SK-N-SH (cell line): Measurements from ENCODE around the gene GLS. TPM values are rescaled to one million over a fixed set of nuclear protein-coding genes. Genes with fewer than 3 reads are reported as not detected.

Experiments
- CTCF ChIA-PET: fragments of 300-600, 350-600 bp; formaldehyde crosslinking; extraction: SDS; loops from one replicate; lab custom pipeline; 2021; lab: Yijun Ruan, JAX
- POLR2A ChIA-PET: fragments of 350-600 bp; sonication (Branson Sonifier 250); formaldehyde crosslinking; extraction: SDS; loops from one replicate; lab custom pipeline; 2020; ENCODE audit warnings: antibody characterized with exemption, inconsistent platforms; lab: Yijun Ruan, JAX
- DNase-seq: peaks from one replicate; pipeline ENCODE4 v3.0.0; 2012
- H2AFZ ChIP-seq: fragments of 200-600 bp; sonication (generic); 2 replicates; pipeline ENCODE4 v1.8.1; 2016; ENCODE audit warnings: antibody characterized with exemption, mild to moderate bottlenecking, low read depth
- H3F3A ChIP-seq: fragments of 200-600 bp; sonication (generic); replicated peaks from 2 replicates; pipeline ENCODE3; 2016; ENCODE audit warnings: antibody characterized with exemption, mild to moderate bottlenecking; ENCODE audit not compliant: insufficient read depth
- H3K27ac ChIP-seq, 2 experiments: fragments of 200-500 bp in 1 of 2; fragments of 200-600 bp in 1 of 2; sonication (Bioruptor generic) in 1 of 2; sonication (generic), shearing (Covaris generic) in 1 of 2; 2 replicates each; pipeline versions ENCODE4 v1.5.1 to v1.6.1; 2014 to 2016; ENCODE audit warnings: low read depth in 2 of 2, inconsistent platforms in 1 of 2, low read length in 1 of 2, mild to moderate bottlenecking in 1 of 2, mixed read lengths in 1 of 2
- H3K27me3 ChIP-seq: fragments of 200-600 bp; sonication (generic), shearing (Covaris generic); 2 replicates; pipeline ENCODE4 v1.6.1; 2016; ENCODE audit warnings: mixed run types; ENCODE audit not compliant: insufficient read depth
- H3K36me3 ChIP-seq, 2 experiments: fragments of 200-500 bp in 1 of 2; fragments of 200-600 bp in 1 of 2; sonication (Bioruptor generic) in 1 of 2; sonication (generic) in 1 of 2; replicated peaks in 1 of 2; 2 replicates each; pipeline versions ENCODE3 to v1.5.1; 2014 to 2016; ENCODE audit warnings: low read length in 1 of 2, mild to moderate bottlenecking in 1 of 2; ENCODE audit not compliant: insufficient read depth in 2 of 2, control insufficient read depth in 1 of 2
- H3K4me1 ChIP-seq, 2 experiments: fragments of 200-500 bp in 1 of 2; fragments of 200-600 bp in 1 of 2; sonication (Bioruptor generic) in 1 of 2; sonication (generic), shearing (Covaris generic) in 1 of 2; 2 replicates each; pipeline versions ENCODE4 v1.5.1 to v1.6.1; 2014 to 2016; ENCODE audit warnings: low read depth in 1 of 2, low read length in 1 of 2, mixed run types in 1 of 2; ENCODE audit not compliant: insufficient read depth in 2 of 2, control insufficient read depth in 1 of 2
- H3K4me2 ChIP-seq: fragments of 200-600 bp; sonication (generic), shearing (Covaris generic); 2 replicates; pipeline ENCODE4 v1.6.1; 2017; ENCODE audit warnings: mixed run types
- H3K4me3 ChIP-seq, 2 experiments: fragments of 200-500 bp in 1 of 2; fragments of 200-600 bp in 1 of 2; sonication (Bioruptor generic) in 1 of 2; sonication (generic), shearing (Covaris generic) in 1 of 2; 2 replicates each; pipeline versions ENCODE4 v1.5.1 to v1.8.1; 2014 to 2016; ENCODE audit warnings: low read depth in 2 of 2, inconsistent platforms in 1 of 2, low read length in 1 of 2, mild to moderate bottlenecking in 1 of 2, mixed read lengths in 1 of 2, moderate library complexity in 1 of 2
- H3K79me2 ChIP-seq: fragments of 200-600 bp; sonication (generic); 2 replicates; pipeline ENCODE4 v1.8.1; 2017; ENCODE audit warnings: mild to moderate bottlenecking; ENCODE audit not compliant: insufficient read depth
- H3K9ac ChIP-seq: fragments of 200-600 bp; sonication (generic); 2 replicates; pipeline ENCODE4 v1.6.1; 2017; ENCODE audit warnings: mixed run types
- H3K9me2 ChIP-seq: fragments of 200-600 bp; sonication (generic); 2 replicates; pipeline ENCODE4 v1.6.1; 2017; ENCODE audit warnings: mixed run types
- H3K9me3 ChIP-seq: fragments of 200-600 bp; sonication (generic); 2 replicates; pipeline ENCODE4 v1.6.1; 2017; ENCODE audit warnings: mixed run types, mild to moderate bottlenecking, moderate library complexity
- H4K20me1 ChIP-seq: fragments of 200-600 bp; sonication (generic); 2 replicates; pipeline ENCODE4 v1.6.1; 2017; ENCODE audit warnings: mild to moderate bottlenecking, mixed run types; ENCODE audit not compliant: insufficient read depth
- GABPA ChIP-seq: IDR thresholded peaks from 2 replicates; pipeline ENCODE4 v1.4.0; 2012; ENCODE audit warnings: low read depth, mild to moderate bottlenecking
- RAD21 ChIP-seq: IDR thresholded peaks from 2 replicates; pipeline ENCODE4 v1.6.1; 2012; ENCODE audit warnings: mild to moderate bottlenecking, low read length
- RFX5 ChIP-seq: IDR thresholded peaks from 2 replicates; pipeline ENCODE4 v1.6.1; 2012; ENCODE audit warnings: mild to moderate bottlenecking, improper control_type of control experiment, low read length
- SIN3A ChIP-seq: IDR thresholded peaks from 2 replicates; pipeline ENCODE4 v1.6.1; 2012; ENCODE audit warnings: low read depth, mild to moderate bottlenecking, low read length, moderate library complexity, borderline replicate concordance
- WGBS: methylation state at CpG from one replicate; pipeline ENCODE4 v1.1.6; 2017; ENCODE audit warnings: low lambda C conversion rate; 5-methylcytosine and 5-hydroxymethylcytosine counted together
- polyA plus RNA-seq, 3 experiments: library from polyadenylated mRNA; depleted of rRNA; stranded (reverse); fragments of >200 nt; gene quantifications; 2 replicates each; pipeline ENCODE4 v1.2.3, GENCODE V29; 2012
- TF ChIP-seq, protein P1 (sequence below): IDR thresholded peaks from 2 replicates; pipeline ENCODE4; 2012
- TF ChIP-seq, protein P2 (sequence below): IDR thresholded peaks from 2 replicates; pipeline ENCODE4 v1.4.0; 2012; ENCODE audit warnings: low read depth, borderline replicate concordance
- TF ChIP-seq, protein P3 (sequence below): fragments of 200-600 bp; sonication (generic); IDR thresholded peaks from 2 replicates; pipeline ENCODE4 v1.6.1; 2017; ENCODE audit warnings: antibody characterized with exemption, mild to moderate bottlenecking, moderate library complexity
- TF ChIP-seq, protein P4 (sequence below): IDR thresholded peaks from 2 replicates; pipeline ENCODE4 v1.4.0; 2012; ENCODE audit warnings: low read depth, borderline replicate concordance

GLS gene
- polyA plus RNA-seq, 1 of the 3 experiments (the other 2 are of a cell fraction) = 37.2 TPM

DNA sequence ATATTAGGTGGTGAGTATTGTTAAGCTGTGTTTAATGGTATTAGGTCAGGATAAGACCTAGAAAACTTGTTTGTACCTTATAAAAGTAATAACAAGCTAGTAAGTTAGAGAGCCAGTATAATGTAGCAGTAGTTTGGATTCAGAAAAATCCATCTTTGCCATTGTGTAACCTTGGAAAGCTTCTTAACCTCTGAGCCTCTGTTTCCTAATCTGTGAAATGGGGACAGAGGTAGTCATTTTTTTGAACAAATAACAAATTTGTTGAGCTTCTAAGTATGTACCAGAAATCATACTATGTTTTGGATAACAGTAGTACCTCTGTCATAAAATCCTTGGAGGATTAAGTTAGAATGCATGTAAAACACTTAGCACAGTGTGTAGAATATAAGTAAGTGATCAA is 12.5 kb downstream of the GLS start:
- CTCF ChIA-PET = interaction anchor here (1.0 to 1.6 kb wide), 2 partner anchors 43 to 112 kb away, joined by 3 read pairs; no protein-coding TSS in a partner anchor
- peaks cover 66 to 71% of the 10 kb centered on the region in 2 experiments for H3K36me3 ChIP-seq

DNA sequence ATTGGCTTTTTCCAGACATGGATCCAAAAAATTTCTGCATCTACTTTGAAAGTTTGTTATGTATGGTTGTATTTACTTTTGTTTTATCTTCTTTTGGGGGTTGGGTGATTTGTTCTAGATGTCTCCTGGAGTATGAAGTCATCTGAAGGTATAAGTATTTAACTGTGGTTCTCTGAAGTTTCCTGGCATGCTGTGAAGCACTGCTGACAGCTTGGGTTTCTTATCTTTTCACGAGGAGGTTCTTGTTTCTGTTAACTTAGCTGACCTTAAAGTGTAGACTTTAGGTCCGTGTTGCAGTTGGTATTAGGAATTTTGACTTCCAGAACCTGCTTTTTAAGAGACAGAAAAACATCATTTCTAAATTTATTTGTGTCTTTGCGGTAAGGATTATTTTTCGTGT is 15.9 kb downstream of the GLS start:
- H3F3A ChIP-seq = peaks cover 37% of the 10 kb centered on the region
- TF ChIP-seq RFX5 (no peak), SIN3A (no peak), RAD21 (no peak)
- TF ChIP-seq, protein P1, sequence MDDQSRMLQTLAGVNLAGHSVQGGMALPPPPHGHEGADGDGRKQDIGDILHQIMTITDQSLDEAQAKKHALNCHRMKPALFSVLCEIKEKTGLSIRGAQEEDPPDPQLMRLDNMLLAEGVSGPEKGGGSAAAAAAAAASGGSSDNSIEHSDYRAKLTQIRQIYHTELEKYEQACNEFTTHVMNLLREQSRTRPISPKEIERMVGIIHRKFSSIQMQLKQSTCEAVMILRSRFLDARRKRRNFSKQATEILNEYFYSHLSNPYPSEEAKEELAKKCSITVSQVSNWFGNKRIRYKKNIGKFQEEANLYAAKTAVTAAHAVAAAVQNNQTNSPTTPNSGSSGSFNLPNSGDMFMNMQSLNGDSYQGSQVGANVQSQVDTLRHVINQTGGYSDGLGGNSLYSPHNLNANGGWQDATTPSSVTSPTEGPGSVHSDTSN = no peak
- TF ChIP-seq, protein P2, sequence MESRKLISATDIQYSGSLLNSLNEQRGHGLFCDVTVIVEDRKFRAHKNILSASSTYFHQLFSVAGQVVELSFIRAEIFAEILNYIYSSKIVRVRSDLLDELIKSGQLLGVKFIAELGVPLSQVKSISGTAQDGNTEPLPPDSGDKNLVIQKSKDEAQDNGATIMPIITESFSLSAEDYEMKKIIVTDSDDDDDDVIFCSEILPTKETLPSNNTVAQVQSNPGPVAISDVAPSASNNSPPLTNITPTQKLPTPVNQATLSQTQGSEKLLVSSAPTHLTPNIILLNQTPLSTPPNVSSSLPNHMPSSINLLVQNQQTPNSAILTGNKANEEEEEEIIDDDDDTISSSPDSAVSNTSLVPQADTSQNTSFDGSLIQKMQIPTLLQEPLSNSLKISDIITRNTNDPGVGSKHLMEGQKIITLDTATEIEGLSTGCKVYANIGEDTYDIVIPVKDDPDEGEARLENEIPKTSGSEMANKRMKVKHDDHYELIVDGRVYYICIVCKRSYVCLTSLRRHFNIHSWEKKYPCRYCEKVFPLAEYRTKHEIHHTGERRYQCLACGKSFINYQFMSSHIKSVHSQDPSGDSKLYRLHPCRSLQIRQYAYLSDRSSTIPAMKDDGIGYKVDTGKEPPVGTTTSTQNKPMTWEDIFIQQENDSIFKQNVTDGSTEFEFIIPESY = no peak
- TF ChIP-seq, protein P3, sequence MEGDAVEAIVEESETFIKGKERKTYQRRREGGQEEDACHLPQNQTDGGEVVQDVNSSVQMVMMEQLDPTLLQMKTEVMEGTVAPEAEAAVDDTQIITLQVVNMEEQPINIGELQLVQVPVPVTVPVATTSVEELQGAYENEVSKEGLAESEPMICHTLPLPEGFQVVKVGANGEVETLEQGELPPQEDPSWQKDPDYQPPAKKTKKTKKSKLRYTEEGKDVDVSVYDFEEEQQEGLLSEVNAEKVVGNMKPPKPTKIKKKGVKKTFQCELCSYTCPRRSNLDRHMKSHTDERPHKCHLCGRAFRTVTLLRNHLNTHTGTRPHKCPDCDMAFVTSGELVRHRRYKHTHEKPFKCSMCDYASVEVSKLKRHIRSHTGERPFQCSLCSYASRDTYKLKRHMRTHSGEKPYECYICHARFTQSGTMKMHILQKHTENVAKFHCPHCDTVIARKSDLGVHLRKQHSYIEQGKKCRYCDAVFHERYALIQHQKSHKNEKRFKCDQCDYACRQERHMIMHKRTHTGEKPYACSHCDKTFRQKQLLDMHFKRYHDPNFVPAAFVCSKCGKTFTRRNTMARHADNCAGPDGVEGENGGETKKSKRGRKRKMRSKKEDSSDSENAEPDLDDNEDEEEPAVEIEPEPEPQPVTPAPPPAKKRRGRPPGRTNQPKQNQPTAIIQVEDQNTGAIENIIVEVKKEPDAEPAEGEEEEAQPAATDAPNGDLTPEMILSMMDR = no peak
- CTCF ChIA-PET = no interaction called here
- no peaks in the 10 kb centered on the region for H3K9me2 ChIP-seq
- peaks cover 75 to 84% of the 10 kb centered on the region in 2 experiments for H3K36me3 ChIP-seq
- no peak overlapping the region for H3K27ac ChIP-seq
- peaks cover 96% of the 10 kb centered on the region for H3K79me2 ChIP-seq
- H3K4me1 ChIP-seq = peaks cover 4 to 7% of the 10 kb centered on the region in 2 experiments; a peak in 2 of 4 replicates
- H3K9ac ChIP-seq = no peak overlapping the region
- no peak for DNase-seq
- peaks cover 35% of the 10 kb centered on the region for H4K20me1 ChIP-seq
- no peak overlapping the region for H3K4me2 ChIP-seq
- WGBS = 77% methylated on average over 4 of the region's 4 CpGs
- H3K9me3 ChIP-seq = no peaks in the 10 kb centered on the region
- H2AFZ ChIP-seq = no peak overlapping the region
- no peak overlapping the region for H3K4me3 ChIP-seq
- POLR2A ChIA-PET = no interaction called here
- H3K27me3 ChIP-seq = no peaks in the 10 kb centered on the region

More for the DNA sequence above, 12.5 kb downstream of the GLS start:
- no peak for DNase-seq
- peaks cover 30% of the 10 kb centered on the region for H3F3A ChIP-seq
- H3K9ac ChIP-seq = no peak overlapping the region
- H3K79me2 ChIP-seq = peaks cover 99% of the 10 kb centered on the region
- H3K9me2 ChIP-seq = no peaks in the 10 kb centered on the region
- no peaks in the 10 kb centered on the region for H3K9me3 ChIP-seq
- peak overlapping the region in 1 of 2 experiments; percentile 2; a peak in 1 of 4 replicates for H3K27ac ChIP-seq
- no peaks in the 10 kb centered on the region for H3K27me3 ChIP-seq
- POLR2A ChIA-PET = no interaction called here
- no peak overlapping the region for H3K4me2 ChIP-seq
- peaks cover 7 to 21% of the 10 kb centered on the region in 2 experiments; a peak in 3 of 4 replicates for H3K4me1 ChIP-seq
- H4K20me1 ChIP-seq = peaks cover 65% of the 10 kb centered on the region
- TF ChIP-seq GABPA = no peak
- TF ChIP-seq, protein P4, sequence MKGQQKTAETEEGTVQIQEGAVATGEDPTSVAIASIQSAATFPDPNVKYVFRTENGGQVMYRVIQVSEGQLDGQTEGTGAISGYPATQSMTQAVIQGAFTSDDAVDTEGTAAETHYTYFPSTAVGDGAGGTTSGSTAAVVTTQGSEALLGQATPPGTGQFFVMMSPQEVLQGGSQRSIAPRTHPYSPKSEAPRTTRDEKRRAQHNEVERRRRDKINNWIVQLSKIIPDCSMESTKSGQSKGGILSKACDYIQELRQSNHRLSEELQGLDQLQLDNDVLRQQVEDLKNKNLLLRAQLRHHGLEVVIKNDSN = no peak
- no peak for TF ChIP-seq RFX5
- H3K4me3 ChIP-seq = no peak overlapping the region
- no peak overlapping the region for H2AFZ ChIP-seq
